Heart left ventricle (tissue), 16 donors: ENCODE measurements around the gene PAQR4. TPM values are rescaled to one million over a fixed set of nuclear protein-coding genes. Genes with fewer than 3 reads are reported as not detected.

Experiments used
- ATAC-seq, 4 donors: fragments of 200-7000 bp; cut with Tn5 transposase; one replicate each; pipeline ENCODE4 v1.9.1; 2020 to 2022; ENCODE audit warnings: moderate library complexity in 4 of 4, mild to moderate bottlenecking in 3 of 4, moderate number of reproducible peaks in 1 of 4
- DNase-seq, 5 donors: peaks; one replicate each; pipeline ENCODE4 v3.0.0-alpha.2; 2020
- H3K27ac ChIP-seq, 12 donors: fragments of 200-600 bp; sonication (generic) in 4 of 12; one replicate each; pipeline versions ENCODE4 v1.5.0 to v1.8.0; 2016 to 2022; ENCODE audit warnings: mild to moderate bottlenecking in 2 of 12
- H3K27me3 ChIP-seq, 9 donors: fragments of 200-600 bp; sonication (generic) in 2 of 9; one replicate each; pipeline versions ENCODE4 v1.5.1 to v1.8.0; 2016 to 2022; ENCODE audit warnings: mild to moderate bottlenecking in 3 of 9
- H3K36me3 ChIP-seq, 9 donors: fragments of 200-600 bp; sonication (generic) in 2 of 9; one replicate each; pipeline versions ENCODE4 v1.5.0 to v1.8.0; 2018 to 2022; ENCODE audit warnings: mild to moderate bottlenecking in 2 of 9
- H3K4me1 ChIP-seq, 12 donors: fragments of 200-600 bp; sonication (generic) in 4 of 12; one replicate each; pipeline versions ENCODE4 v1.5.0 to v1.8.0; 2016 to 2022; ENCODE audit warnings: mild to moderate bottlenecking in 3 of 12
- H3K4me3 ChIP-seq, 12 donors: fragments of 200-600 bp; sonication (generic) in 4 of 12; one replicate each; pipeline versions ENCODE4 v1.5.0 to v1.8.0; 2017 to 2022; ENCODE audit warnings: mild to moderate bottlenecking in 9 of 12, moderate library complexity in 4 of 12
- H3K9me3 ChIP-seq, 12 donors: fragments of 200-600 bp; sonication (generic) in 4 of 12; one replicate each; pipeline versions ENCODE4 v1.5.0 to v1.8.0; 2016 to 2022; ENCODE audit warnings: mild to moderate bottlenecking in 1 of 12
- POLR2A ChIP-seq, 2 donors: fragments of 450-650 bp; IDR thresholded peaks; one replicate each; pipeline ENCODE4 v1.6.1; 2017; ENCODE audit warnings: antibody characterized with exemption in 2 of 2, mild to moderate bottlenecking in 2 of 2, moderate library complexity in 2 of 2
- WGBS, 4 donors: extraction: QIAGEN DNeasy Blood & Tissue Kit in 2 of 4; methylation state at CpG; one replicate each; pipeline versions ENCODE4 v1.1.5 to v1.1.7; 2013 to 2018; 5-methylcytosine and 5-hydroxymethylcytosine counted together
- intact Hi-C, 10 donors: fragments of 100-400 bp; cut with DNase I; formaldehyde crosslinking; loops; one replicate each; pipeline versions ENCODE4 v1.11.1 to v1.14.2; 2022
- polyA plus RNA-seq, 2 donors: library from polyadenylated mRNA; stranded (reverse); fragments of 200-250 nt; gene quantifications; one replicate each; pipeline ENCODE4 v1.2.3, GENCODE V29; 2013
- total RNA-seq, 9 donors: library from RNA; depleted of rRNA in 2 of 9; stranded (reverse); fragments of >200 nt in 2 of 9; fragmentation: NEBNext Ultra II Directional in 3 of 9; extraction: Animal tissue kit (Norgen Biotek cat#: 25700) in 3 of 9; gene quantifications; one replicate each; pipeline versions ENCODE4 v1.1.0 to v1.2.4, GENCODE V29; 2016 to 2023
- TF ChIP-seq, protein P1 (sequence below), 12 donors: fragments of 200-600 bp; sonication (generic) in 4 of 12; IDR thresholded peaks; one replicate each; pipeline versions ENCODE4 v1.5.0 to v1.8.0; 2018 to 2022; ENCODE audit warnings: antibody characterized with exemption in 12 of 12, mild to moderate bottlenecking in 5 of 12
- donor health status: ischemic (EF 13 %, LVEDD 7.1; RV severe dilation, severe dysfunction).
- donor health status: healthy with polysubstance abuse.
- donor health status: DM: no; HTN: yes; CAD: no.
- donor health status: DM: no; HTN: no; CAD: no.
- donor health status: ischemic (EF 25% LVEDD 6.9; RV normal size, moderate dysfunction).
- donor health status: ischemic (EF 25% LVEDD 5.7; RV mildly dilated, moderate dysfunction).
- donor health status: healthy.
- donor health status: DM: yes; HTN: yes; CAD: no.
- donor health status: ischemic (EF 35%, LVEDD 5.7; RV mildly dilated, moderate dysfunction).
- donor health status: nonischemic (EF 11% LVEDD 7.7; RV severe dilation, severe dysfunction).
- donor health status: DM: yes; HTN: yes; CAD: no.
- donor health status: PGD.
- donor health status: ischemic (EF 29% LVEDD 5.4; RV normal size, mild dysfunction).
- donor health status: nonischemic (EF 23%, LVEDD 6.1; RV moderate dilation, normal function).

The PAQR4 gene
- total and polyA plus RNA-seq, 11 donors = 6.9 to 16.3 (median 9.0) TPM

DNA sequence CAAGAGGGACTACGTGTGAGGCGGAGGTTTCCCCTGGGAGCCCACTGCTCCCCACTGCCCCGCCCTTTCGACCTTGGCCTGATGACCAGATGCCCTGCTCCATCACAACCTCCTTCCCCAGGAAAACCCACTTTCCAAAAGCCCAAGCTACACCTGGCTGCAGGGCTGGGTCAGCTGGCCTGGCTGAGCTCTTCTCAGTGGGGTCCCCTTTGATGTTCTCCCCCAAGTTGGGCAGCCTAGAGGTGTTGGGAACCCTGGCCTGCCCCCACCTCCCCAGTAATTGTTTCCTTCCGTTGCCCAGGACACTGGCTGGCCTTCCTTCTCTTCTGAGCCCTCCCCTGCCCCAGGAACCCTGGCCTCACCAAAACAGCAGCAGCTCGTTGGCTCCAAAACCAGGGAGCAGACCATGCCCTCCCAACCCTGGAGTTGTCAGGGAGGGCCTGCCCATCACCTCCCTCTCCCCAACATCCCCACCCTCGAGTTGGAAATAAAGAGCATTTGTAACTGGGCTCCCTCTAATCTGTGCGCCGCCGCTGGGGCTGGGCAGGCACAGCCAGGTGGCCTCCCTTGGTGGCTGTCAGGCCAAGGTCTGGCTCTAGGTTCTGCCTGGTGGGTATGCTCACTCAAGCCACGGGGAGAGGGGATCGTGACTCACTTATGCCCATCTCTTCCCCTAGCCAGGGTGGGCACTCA is 45.0 kb downstream of the PAQR4 start:
- Histone ChIP-seq H3K4me1 (peaks cover 0 to 11% (median 4%) of the 10 kb centered on the region in 12 donors), H3K9me3 (no peaks in the 10 kb centered on the region), H3K27ac (no peak overlapping the region), H3K4me3 (no peak overlapping the region), H3K27me3 (peaks cover 22 to 73% (median 43%) of the 10 kb centered on the region in 9 donors), H3K36me3 (no peaks in the 10 kb centered on the region)
- WGBS, 4 donors = 48 to 60% (median 58%) methylated on average over 9 to 12 of the region's 12 CpGs
- DNase-seq (no peak), ATAC-seq (no peak)
- intact Hi-C loops = no loop called here
- no peak for TF ChIP-seq POLR2A (IDR thresholded peaks at IDR 0.05)
- TF ChIP-seq, protein P1, sequence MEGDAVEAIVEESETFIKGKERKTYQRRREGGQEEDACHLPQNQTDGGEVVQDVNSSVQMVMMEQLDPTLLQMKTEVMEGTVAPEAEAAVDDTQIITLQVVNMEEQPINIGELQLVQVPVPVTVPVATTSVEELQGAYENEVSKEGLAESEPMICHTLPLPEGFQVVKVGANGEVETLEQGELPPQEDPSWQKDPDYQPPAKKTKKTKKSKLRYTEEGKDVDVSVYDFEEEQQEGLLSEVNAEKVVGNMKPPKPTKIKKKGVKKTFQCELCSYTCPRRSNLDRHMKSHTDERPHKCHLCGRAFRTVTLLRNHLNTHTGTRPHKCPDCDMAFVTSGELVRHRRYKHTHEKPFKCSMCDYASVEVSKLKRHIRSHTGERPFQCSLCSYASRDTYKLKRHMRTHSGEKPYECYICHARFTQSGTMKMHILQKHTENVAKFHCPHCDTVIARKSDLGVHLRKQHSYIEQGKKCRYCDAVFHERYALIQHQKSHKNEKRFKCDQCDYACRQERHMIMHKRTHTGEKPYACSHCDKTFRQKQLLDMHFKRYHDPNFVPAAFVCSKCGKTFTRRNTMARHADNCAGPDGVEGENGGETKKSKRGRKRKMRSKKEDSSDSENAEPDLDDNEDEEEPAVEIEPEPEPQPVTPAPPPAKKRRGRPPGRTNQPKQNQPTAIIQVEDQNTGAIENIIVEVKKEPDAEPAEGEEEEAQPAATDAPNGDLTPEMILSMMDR (IDR thresholded peaks at IDR 0.05) = no peak

DNA sequence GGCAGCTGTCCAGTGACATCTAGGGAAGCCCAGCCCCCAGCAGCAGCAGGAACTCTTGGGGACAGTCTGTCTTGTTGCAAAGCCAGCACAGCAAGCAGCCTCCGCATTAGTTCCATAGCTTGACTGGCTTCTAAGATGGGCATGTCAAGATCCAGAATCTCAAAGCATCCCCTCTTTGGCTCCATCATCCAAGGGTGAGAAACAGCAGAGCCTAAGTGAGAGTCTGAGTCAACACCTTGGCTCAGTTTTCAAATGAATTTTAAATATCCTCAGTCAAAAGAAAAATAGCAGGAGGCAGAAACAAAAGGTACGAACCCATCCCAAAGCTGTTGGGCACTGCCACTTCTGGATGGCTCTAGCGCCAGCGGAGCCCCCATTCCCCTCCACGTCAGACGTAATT is 45.8 kb downstream of the PAQR4 start:
- Histone ChIP-seq H3K9me3 (no peaks in the 10 kb centered on the region), H3K4me3 (no peak overlapping the region), H3K27ac (no peak overlapping the region), H3K4me1 (peaks cover 0 to 17% (median 10%) of the 10 kb centered on the region in 12 donors), H3K27me3 (peaks cover 22 to 65% (median 40%) of the 10 kb centered on the region in 9 donors), H3K36me3 (no peaks in the 10 kb centered on the region)
- no peak for DNase-seq
- TF ChIP-seq, protein P1 (IDR thresholded peaks at IDR 0.05) = no peak
- TF ChIP-seq POLR2A (IDR thresholded peaks at IDR 0.05) = no peak
- no peak for ATAC-seq
- intact Hi-C loops = no loop called here
- 83 to 87% (median 87%) methylated on average over 6 of the region's 6 CpGs for WGBS, 4 donors

DNA sequence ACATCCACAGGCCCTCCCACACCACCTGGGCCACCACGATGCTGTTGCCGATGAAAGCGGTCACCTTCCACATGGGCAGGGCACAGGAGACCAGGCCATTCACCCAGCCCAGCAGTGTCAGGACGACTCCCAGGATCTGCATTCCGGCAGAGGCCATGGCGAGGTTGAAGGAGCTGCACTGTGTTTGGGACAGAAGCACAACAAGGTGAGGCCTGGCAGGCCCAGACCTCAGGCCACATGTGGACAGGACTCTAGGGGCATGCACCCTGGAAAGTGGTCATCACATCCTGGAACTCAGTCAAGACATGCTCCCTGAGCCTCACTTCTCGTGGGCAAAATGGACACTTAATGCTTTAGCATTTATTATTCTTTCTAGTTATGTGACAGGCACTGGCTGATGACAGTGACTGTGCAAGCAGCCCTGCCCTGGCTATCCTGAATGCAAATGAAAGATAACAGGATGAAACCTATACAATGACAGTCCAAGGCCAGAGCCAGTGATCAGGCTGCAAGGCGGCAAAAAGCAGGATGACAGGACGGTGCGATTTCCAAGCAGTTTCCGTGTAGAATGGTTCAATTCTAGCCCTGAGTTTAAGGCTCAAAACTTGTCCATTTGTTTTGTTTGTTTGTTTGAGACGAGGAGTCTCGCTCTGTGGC is 46.8 kb downstream of the PAQR4 start:
- DNase-seq (no peak), ATAC-seq (no peak)
- no peaks in the 10 kb centered on the region for H3K36me3 ChIP-seq
- H3K27ac ChIP-seq = no peak overlapping the region
- no peak overlapping the region for H3K4me3 ChIP-seq
- H3K27me3 ChIP-seq = peaks cover 22 to 56% (median 38%) of the 10 kb centered on the region in 9 donors
- H3K9me3 ChIP-seq = no peaks in the 10 kb centered on the region
- 73 to 85% (median 84%) methylated on average over 12 to 13 of the region's 13 CpGs for WGBS, 4 donors
- no peak for TF ChIP-seq POLR2A (IDR thresholded peaks at IDR 0.05)
- TF ChIP-seq, protein P1 (IDR thresholded peaks at IDR 0.05) = no peak
- H3K4me1 ChIP-seq = peaks cover 0 to 25% (median 13%) of the 10 kb centered on the region in 12 donors
- intact Hi-C loops = no loop called here

DNA sequence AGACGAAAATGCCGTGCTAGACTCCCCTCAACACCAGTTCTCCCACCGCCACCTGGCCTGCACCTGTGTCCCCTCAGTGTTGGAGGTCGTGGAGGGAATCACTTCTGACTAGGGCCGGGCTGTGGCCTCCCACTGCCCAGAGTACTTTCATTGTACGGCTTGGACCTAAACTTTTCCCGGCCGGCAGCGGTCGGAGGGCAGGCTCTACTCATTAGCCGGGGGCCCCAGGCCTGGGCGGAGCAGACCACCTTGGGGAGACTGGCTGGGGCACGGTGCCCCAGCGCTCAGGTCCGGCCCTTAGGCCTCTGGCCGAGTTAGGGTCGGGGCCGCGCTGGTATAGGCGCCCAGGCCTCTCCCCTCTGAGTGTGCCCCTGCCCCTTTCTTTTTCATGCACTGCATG is 48.2 kb downstream of the PAQR4 start:
- H3K27ac ChIP-seq = no peak overlapping the region
- intact Hi-C loops = no loop called here
- H3K9me3 ChIP-seq = no peaks in the 10 kb centered on the region
- peaks cover 14 to 43% (median 30%) of the 10 kb centered on the region in 9 donors for H3K27me3 ChIP-seq
- H3K36me3 ChIP-seq = peaks cover 0 to 5% (median 0%) of the 10 kb centered on the region in 9 donors
- TF ChIP-seq, protein P1 (IDR thresholded peaks at IDR 0.05) = no peak
- TF ChIP-seq POLR2A (IDR thresholded peaks at IDR 0.05) = no peak
- H3K4me1 ChIP-seq = peaks cover 5 to 38% (median 24%) of the 10 kb centered on the region in 12 donors
- no peak for DNase-seq
- no peak overlapping the region for H3K4me3 ChIP-seq
- 42 to 65% (median 60%) methylated on average over 9 to 20 of the region's 20 CpGs for WGBS, 4 donors
- no peak for ATAC-seq
